HG03045 (cell line): ENCODE data around the gene LCLAT1.
"Not testable (repeated sequence)": the region's sequence is repeated elsewhere in the genome, so short reads cannot be mapped to it uniquely, and the experiment has no call there.

Experiments
- ATAC-seq: cut with Tn5 transposase; IDR thresholded peaks from one replicate; pipeline ENCODE4 v1.9.1; 2021; ENCODE audit warnings: mild to moderate bottlenecking, moderate library complexity; ENCODE audit not compliant: unreplicated experiment

Gene LCLAT1

DNA sequence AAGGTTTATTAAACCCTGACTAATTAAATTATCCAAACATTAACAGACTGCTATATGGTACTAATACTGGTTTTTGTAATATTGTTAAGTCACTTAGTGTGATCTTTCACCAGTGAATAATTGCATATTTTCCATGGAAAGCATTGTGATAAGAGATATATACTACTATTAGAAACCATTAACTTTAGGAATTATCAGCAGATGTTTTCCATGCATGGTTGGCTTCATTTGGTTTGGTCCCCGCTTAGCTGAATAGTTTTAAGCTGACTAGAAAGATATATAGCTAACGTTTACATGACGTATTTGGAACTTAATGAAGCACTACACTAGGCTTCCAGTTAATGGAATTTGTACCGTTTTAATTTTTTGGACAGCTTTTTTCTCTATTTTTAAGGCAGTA is 37.9 kb downstream of the LCLAT1 start:
- no peak for ATAC-seq

DNA sequence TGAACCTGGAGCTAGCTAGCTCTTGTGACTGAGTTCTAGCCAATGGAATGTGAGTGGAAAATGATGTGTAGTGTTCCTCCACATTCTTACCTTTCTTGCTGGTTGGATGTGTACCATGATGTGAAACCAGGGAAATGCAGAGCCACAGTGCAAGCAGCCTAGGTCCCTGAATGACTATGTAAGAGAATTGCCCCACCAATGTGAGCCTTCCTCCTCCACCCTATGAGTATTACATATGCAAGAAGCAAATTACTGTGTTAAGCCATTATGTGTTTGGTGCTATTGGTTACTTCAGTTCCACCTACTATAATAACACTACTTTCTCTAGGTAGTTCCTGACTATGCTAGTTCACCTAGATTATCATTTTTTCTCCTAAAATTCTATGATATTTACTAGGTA is 39.6 kb downstream of the LCLAT1 start:
- no peak for ATAC-seq

GRCh38 chr2:30487603-30488002 is 40.6 kb downstream of the LCLAT1 start:
- no peak for ATAC-seq

- no peak for ATAC-seq
Observed at GRCh38 chr2:30488012-30488659, 41.1 kb downstream of the LCLAT1 start.

- ATAC-seq, result no peak
Observed at GRCh38 chr2:30491225-30491624, 44.2 kb downstream of the LCLAT1 start.

- no peak for ATAC-seq
Observed at GRCh38 chr2:30492185-30492584, 45.1 kb downstream of the LCLAT1 start.

- ATAC-seq, result no peak
Observed at GRCh38 chr2:30492619-30493018, 45.6 kb downstream of the LCLAT1 start.

DNA sequence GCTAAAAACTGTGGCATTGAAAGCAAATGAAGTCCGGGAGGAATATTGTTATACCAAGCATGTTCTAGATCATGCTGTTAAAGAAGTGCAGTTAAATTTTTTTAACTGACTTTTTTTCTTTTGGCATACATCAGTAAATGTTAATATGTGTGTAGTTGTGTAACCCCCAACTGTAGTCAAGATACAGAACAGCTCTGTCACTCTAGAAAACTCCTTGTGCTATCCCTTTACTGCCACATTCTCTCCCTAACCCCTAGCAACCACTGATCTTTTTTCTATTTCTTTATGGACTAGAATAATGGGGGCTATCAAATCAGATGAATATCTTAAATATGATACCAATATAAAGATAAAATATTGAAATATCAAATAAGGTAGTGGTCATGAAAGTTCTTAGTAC is 46.4 kb downstream of the LCLAT1 start:
- ATAC-seq, result no peak

- ATAC-seq, result not testable (repeated sequence)
Observed at GRCh38 chr2:30495896-30496295, 48.9 kb downstream of the LCLAT1 start.

GRCh38 chr2:30499681-30500080 is 52.6 kb downstream of the LCLAT1 start:
- no peak for ATAC-seq

GRCh38 chr2:30500699-30501098 is 53.7 kb downstream of the LCLAT1 start:
- ATAC-seq, result no peak

DNA sequence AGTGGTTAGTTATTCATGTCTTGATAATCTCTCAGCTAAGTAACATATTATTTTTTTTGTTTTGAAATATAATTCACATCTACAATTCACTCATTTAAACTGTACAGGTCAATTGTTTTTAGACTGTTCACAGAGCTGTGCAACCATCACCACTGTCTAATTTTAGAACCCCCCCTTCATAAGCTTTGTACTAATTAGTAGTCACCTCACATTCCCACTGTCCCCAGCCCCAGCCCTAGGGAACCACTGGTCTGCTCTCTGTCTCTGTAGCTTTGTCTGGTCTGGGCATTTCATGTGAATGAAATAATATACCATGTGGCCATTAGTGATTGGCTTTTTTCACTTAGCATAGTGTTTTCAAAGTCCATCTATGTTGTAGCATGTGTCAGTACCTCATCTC is 55.3 kb downstream of the LCLAT1 start:
- no peak for ATAC-seq

DNA sequence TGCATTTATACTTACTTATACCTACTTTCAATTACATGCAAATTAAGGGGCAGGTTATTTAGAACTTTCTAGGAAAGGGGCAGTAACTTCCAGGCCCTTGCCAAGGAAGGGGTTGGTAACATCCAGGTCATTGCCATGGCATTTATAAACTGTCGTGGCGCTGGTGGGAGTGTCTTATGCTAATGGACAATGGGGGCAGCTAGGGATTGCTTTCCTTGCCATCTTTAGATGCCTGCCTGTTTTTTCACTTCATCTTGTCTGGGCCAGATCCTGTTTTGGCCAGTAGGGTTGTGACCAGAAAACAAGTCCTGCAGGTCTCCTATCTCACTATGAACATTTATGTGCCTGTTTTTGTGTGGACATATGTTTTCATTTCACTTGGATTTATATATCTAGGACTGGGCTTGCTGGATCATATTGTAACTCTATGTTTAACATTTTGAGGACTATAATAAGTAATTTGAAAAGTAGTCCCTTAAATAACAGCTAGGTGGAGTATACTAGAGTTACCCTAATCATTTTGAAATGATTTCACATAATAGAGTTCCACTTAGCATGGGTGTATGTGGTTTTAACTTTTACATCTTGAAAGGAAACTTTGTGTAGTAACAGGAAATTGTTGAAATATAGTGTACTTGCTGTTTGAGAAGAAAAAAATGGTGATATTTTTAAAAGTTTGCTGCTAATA is 56.1 kb downstream of the LCLAT1 start:
- no peak for ATAC-seq

DNA sequence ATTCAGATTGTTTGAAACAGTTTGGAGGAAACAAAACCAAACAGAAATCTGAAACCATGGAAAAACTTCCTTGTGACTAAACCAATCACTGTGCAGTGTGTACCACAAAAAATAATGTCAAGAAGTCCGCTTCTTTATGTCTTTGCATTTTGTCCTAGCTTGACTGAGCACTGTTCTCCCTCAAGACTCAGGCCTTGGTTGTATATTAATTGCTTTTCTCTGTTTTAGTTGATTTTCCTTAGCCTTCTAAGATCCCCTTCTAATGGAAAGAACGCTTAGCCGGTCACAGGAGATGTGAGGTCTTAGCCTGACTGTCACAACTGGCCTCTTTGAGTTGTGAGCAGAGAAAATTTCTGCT is 56.6 kb downstream of the LCLAT1 start:
- ATAC-seq, result no peak

DNA sequence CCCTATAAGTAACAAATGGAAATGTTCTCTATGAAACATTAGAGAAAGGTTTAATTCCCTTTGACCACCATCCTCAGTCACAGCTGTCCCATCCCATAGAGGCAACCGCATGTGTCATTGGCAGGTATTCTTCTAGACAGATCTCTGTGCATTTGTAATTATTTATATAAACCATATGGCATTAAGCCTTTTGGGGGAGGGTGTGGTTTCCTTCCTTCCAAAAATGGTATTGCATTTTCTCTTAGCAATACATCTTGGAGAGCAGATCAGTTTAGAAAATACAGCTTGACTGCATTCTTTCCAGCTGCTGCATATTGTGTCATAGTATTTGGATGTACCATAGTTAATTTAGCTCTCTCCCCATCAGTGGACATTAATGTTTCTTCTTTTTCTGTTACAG is 57.7 kb downstream of the LCLAT1 start:
- no peak for ATAC-seq

- no peak for ATAC-seq
Observed at GRCh38 chr2:30505500-30506180, 58.6 kb downstream of the LCLAT1 start.

GRCh38 chr2:30507460-30507859 is 60.4 kb downstream of the LCLAT1 start:
- not testable (repeated sequence) for ATAC-seq

DNA sequence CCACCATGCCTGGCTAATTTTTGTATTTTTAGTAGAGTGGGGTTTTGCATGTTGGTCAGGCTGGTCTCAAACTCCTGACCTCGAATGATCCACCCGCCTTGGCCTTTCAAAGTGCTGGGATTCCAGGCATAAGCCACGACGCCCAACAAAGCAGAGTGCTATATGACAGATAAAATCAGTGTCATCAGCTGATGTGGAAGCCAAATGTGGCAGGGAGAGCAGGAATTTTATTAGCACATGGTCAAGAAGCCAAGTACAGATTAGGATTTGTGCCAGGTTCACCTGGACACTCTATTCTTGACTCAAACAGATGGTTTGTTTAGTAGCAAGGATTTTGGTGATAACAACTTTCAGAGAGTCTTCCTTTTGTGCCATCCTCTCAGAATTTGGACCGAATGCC is 62.7 kb downstream of the LCLAT1 start:
- no peak for ATAC-seq

GRCh38 chr2:30510409-30510808 is 63.4 kb downstream of the LCLAT1 start:
- no peak for ATAC-seq

DNA sequence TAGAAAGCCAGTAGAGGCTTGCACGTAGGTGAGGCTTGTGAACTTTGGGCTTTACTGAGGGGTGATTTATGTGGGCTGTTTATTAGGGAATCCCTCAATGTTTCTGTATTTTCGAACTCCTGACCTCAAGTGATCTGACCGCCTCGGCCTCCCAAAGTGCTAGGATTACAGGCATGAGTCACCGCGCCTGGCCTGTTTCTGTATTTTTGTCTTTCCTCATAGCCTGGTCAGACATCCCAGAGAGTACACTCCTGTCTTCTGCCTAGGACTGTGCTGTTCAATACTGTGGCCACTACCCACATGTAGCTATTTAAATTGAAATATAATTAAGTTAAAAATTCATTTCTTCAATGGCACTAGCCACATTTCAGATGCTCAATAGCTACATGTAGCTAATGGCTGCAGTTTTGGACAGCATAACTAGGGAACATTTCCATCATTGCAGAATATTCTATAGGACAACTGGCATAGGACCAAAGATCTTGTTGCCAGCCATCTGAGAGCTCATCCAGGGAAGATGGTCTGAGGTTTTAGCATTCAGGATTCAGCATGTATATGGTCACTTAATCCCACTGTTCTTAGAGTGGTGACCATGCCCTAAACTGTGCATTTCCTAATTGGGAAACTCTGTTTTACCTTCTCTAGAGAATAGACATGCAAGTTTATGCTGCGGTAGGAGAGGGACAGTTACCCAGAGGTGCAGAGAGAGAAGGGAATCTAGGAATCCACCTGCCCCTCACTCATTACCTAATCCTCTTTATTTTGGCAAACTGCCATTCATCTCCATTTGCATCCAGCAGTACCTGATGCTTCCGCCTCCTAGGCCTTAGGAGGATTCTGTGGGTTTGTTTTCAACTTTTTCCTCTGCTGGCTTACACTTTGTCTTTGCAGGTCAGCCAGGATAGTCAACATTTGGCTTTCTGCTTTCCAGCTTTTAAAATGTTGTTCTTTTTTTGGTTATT is 64.4 kb downstream of the LCLAT1 start:
- no peak for ATAC-seq

DNA sequence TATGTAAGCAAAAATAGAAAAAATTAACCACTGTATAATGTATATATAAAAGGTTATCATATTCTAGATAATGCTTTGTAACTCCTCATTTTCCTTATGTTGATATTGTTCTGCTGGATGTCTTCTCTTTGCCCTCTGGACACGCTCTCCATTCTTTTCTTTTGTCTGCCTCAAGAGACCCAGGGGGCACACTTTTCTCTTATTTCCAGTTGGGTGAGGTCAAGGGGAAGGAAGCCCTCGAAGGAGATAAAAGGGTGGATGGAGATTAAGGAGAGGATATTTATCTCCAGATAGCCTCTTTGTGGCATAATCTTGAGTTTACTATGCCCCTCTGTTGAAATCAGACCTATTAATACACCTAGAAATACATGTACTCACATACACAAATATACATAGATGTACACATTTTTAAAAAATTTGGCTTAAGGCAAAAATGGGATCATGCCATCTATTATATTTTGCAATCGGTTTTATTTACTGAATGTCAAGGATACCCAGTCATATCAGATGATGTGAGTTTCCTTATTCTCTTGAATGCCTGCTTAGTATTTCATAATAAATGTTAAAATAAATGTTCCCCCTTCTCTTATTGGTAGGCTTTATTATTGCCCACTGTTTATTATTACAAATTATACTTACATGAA is 65.3 kb downstream of the LCLAT1 start:
- ATAC-seq, result no peak
